ENCODE results near the gene IGHMBP2. TPM values are rescaled to one million over a fixed set of nuclear protein-coding genes. Genes with fewer than 3 reads are reported as not detected.
A peak's percentile ranks its signal among the peaks of the same experiment; 100 is the strongest.

The IGHMBP2 gene
- total and polyA plus RNA-seq, 2 of the 8 experiments (the other 6 are each of a cell fraction or from before 2014, with no cell fraction given) = 8.4 to 17.6 TPM

DNA sequence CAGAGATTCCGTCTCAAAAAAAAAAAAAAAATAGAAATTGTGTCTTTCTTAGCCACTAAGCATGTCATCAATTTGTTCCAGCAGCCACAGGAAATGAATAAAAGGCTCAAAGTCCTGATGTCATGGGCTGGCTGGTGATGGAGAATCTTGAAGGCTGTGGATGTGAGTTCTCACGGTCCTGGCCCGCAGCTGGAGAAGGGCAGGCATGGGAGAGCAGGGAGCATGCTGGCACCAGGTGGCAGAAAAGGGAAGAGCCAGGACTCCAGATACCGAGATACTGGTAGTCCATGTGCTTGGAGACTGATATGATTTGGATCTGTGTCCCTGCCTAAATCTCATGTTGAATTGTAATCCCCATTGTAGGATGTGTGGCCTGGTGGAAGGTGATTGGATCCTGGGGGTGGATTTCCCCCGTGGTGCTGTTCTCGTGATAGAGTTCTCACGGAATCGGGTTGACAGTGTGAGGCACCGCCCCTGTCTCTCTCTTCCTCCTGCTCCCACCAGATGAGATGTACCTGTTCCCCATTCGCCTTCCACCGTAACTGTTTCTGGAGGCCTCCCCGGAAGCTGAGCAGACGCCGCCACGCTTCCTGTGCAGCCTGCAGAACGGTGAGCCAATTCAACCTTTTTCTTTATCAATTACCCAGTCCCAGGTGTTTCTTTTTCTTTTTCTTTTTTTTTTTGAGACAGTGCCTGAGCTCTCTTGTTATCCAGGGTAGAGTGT is 59.0 kb downstream of the IGHMBP2 start:
- Histone ChIP-seq H3K4me3 (ENCODE audit: extremely low read depth in 1 of 4, insufficient read depth in 2 of 4, low read depth in 3 of 4, low read length in 4 of 4) (no peak overlapping the region), H2BK15ac (ENCODE audit: low read length) (no peak overlapping the region), H3K27me3 (replicated peaks in 1 of 4; ENCODE audit: control insufficient read depth in 3 of 4, extremely low read depth in 1 of 4, insufficient read depth in 3 of 4, low read length in 3 of 4) (no peaks in the 10 kb centered on the region), H3K79me1 (ENCODE audit: low read depth, low read length) (no peaks in the 10 kb centered on the region), H2AK5ac (ENCODE audit: low read depth, low read length) (no peak overlapping the region), H3K18ac (ENCODE audit: extremely low read depth, low read length) (no peak overlapping the region), H3K4me1 (replicated peaks in 1 of 4; ENCODE audit: control insufficient read depth in 3 of 4, insufficient read depth in 4 of 4, low read length in 3 of 4) (no peaks in the 10 kb centered on the region), H2BK120ac (replicated peaks; ENCODE audit: low read depth, low read length) (no peak overlapping the region), H3K4ac (replicated peaks; ENCODE audit: insufficient read length, low read depth, low read length) (no peak overlapping the region), H4K20me1 (replicated peaks in 1 of 2; ENCODE audit: control insufficient read depth in 1 of 2, insufficient read depth in 2 of 2, low read length in 2 of 2) (peaks cover 0 to 2% of the 10 kb centered on the region in 2 experiments), H3K23ac (ENCODE audit: insufficient read length) (no peak overlapping the region), H3K4me2 (ENCODE audit: insufficient read depth in 1 of 2, low read depth in 2 of 2, low read length in 2 of 2) (no peak overlapping the region), H4K8ac (ENCODE audit: extremely low read depth, insufficient read depth, low read length) (0 out of 2 replicates have a peak overlapping the region, but pooled peaks have one; percentile 17), H4K5ac (ENCODE audit: insufficient read length, low read depth, low read length) (no peak overlapping the region), H3K36me3 (ENCODE audit: control insufficient read depth in 2 of 4, insufficient read depth in 4 of 4, low read length in 3 of 4) (no peaks in the 10 kb centered on the region), H4K91ac (replicated peaks; ENCODE audit: insufficient read length, low read length) (no peak overlapping the region), H3K27ac (ENCODE audit: low read depth, low read length) (no peak overlapping the region), H3K9me3 (ENCODE audit: insufficient read depth in 2 of 2, low read depth in 1 of 2, low read length in 1 of 2) (no peaks in the 10 kb centered on the region; a peak in 1 of 4 replicates), H3K56ac (replicated peaks; ENCODE audit: insufficient read length, low read depth, low read length) (no peak overlapping the region), H2AFZ (ENCODE audit: low read length) (no peak overlapping the region), H2BK5ac (ENCODE audit: low read depth, low read length) (no peak overlapping the region), H3K79me2 (ENCODE audit: control insufficient read depth in 1 of 2, insufficient read depth in 2 of 2, low read length in 2 of 2) (no peaks in the 10 kb centered on the region), H2BK20ac (ENCODE audit: low read length) (no peak overlapping the region), H3K14ac (ENCODE audit: insufficient read length) (no peak overlapping the region), H2BK12ac (ENCODE audit: low read depth, low read length) (no peak overlapping the region), H3K9ac (replicated peaks in 1 of 4; ENCODE audit: extremely low read depth in 1 of 4, low read depth in 3 of 4, low read length in 3 of 4) (no peak overlapping the region), H3K23me2 (ENCODE audit: low read depth, low read length) (no peaks in the 10 kb centered on the region)
- no peak for TF ChIP-seq MAFK (IDR thresholded peaks at IDR 0.05; ENCODE audit: low read depth, low read length)
- TF ChIP-seq SP2 (IDR thresholded peaks at IDR 0.05; ENCODE audit: low read length) = no peak
- TF ChIP-seq, protein P1, sequence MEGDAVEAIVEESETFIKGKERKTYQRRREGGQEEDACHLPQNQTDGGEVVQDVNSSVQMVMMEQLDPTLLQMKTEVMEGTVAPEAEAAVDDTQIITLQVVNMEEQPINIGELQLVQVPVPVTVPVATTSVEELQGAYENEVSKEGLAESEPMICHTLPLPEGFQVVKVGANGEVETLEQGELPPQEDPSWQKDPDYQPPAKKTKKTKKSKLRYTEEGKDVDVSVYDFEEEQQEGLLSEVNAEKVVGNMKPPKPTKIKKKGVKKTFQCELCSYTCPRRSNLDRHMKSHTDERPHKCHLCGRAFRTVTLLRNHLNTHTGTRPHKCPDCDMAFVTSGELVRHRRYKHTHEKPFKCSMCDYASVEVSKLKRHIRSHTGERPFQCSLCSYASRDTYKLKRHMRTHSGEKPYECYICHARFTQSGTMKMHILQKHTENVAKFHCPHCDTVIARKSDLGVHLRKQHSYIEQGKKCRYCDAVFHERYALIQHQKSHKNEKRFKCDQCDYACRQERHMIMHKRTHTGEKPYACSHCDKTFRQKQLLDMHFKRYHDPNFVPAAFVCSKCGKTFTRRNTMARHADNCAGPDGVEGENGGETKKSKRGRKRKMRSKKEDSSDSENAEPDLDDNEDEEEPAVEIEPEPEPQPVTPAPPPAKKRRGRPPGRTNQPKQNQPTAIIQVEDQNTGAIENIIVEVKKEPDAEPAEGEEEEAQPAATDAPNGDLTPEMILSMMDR (IDR thresholded peaks at IDR 0.05; ENCODE audit: control extremely low read depth in 1 of 3, insufficient read depth in 1 of 3, low read depth in 1 of 3, low read length in 3 of 3) = peak; percentile 22 to 34 (median 25); a peak in 3 of 4 replicates
- no peak for TF ChIP-seq BACH1 (IDR thresholded peaks at IDR 0.05; ENCODE audit: low read length)
- peak; percentile 29 to 32; a peak in 3 of 4 replicates for TF ChIP-seq RAD21 (IDR thresholded peaks at IDR 0.05 in 1 of 2, conservative IDR thresholded peaks at IDR 0.05 in 1 of 2; ENCODE audit: low read depth in 2 of 2, low read length in 2 of 2)
- FAIRE-seq (no peak), DNase-seq (ENCODE audit: low read depth in 1 of 2, low spot score in 2 of 2) (no peak)
- POLR2A ChIA-PET (ENCODE audit: partially characterized antibody) = no interaction called here
- CTCF ChIA-PET (ENCODE audit: partially characterized antibody) = interaction anchor here (0.9 to 2.0 kb wide), 5 partner anchors 8 to 290 kb away, joined by 3 to 9 read pairs (median 3); no protein-coding TSS in a partner anchor
- 87% methylated on average over 15 of the region's 16 CpGs; no CpG with 5 or more reads in 1 of the 2 experiments for WGBS, 2 experiments (ENCODE audit: extremely low coverage in 1 of 2, insufficient coverage in 1 of 2, insufficient read length in 1 of 2, insufficient replicate concordance in 2 of 2, low coverage in 1 of 2, low lambda C conversion rate in 2 of 2, missing lambda C conversion rate in 1 of 2)

All from H1 (cell line).